8988T (cell line): ENCODE data around the gene GPR63.
"Not testable (repeated sequence)": the region's sequence is repeated elsewhere in the genome, so short reads cannot be mapped to it uniquely, and the experiment has no call there.

ENCODE experiments used
- DNase-seq: peaks from one replicate; pipeline ENCODE4 v3.0.0; 2011

GPR63 gene

DNA sequence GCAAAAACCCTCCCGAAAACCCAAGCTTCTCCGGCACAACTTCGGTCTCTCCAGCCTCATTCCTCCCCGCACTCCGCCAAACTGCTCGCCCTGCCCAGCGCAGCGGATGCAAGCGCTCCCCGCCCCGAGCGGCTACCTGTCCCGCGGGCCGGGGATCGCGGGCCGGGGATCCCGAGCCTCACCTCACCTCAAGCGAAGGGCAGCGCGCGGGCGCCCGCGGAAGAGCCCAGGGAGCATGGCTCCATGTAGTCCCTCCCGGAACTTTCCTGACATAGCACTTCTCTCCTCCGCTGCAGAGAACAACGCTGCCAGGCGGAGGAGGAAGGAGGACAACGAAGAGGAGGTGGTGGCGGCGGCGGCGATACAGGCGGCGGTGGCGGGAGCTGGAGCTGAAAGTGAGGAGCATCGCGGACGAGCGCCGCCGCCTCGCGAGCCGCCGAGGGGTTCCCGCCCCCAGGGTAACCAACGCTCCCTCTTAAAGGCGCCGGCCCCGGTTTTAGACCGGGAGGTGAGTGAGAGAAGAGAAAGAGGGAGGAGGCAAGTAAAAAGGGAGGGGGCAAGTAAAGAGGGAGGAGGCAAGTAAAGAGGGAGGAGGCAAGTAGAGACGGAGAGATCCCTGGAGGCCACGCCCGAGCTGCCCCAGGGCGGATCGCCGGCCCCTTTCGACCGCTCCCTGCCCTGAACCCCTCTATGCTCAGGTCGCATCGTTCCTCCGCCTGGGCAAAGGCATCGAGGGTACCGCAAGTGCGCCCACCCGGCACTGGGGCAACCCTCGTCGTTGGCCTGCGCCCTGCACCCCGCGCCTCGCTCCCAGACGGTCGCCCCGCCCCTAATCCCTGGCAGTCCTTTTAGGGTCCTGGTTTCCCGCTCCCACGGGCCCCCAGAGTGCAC lies at the start of gene GPR63:
GPR63 (minus strand) TSS at position 397 of the 891 bp plus-strand sequence. CDS start 37,746 bp downstream, outside the sequence.
- DNase-seq, result peak; percentile 83

DNA sequence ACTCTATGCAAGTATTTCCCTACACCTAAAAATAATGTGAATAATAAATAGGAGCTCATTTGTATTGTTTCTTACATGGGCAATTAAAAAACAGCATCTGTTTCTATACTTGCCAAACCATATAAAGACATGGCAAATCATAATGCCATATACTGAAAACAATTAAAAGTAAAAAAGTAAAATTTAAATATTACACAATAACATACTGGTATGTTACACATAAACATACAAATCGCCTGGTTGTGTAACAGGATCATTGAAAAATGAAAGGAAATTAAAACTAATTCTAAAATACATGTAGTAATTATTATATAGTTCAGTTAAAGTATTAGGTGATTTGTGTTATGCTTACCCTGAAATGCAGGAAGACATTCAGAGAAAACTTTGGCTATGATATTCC lies 49.2 kb upstream of the GPR63 start:
- DNase-seq, result no peak

DNA sequence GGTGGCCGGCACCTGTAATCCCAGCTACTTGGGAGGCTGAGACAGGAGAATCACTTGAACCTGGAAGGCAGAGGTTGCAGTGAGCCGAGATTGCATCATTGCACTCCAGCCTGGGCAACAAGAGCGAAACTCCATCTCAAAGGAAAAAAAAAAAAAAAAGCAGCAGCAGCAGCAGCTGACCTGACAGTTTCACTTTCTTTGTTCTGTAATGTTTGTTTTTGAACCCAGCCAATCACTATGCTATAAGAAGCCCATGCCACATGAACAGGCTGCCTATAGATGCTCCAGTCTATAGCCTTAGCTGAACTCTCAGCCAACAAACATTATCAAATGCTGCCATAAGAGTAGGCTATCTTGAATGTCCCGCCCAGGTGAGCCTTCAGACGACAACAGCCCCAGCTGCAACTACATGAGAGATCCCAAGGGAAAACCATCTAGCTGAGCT lies 47.9 kb upstream of the GPR63 start:
- not testable (repeated sequence) for DNase-seq

DNA sequence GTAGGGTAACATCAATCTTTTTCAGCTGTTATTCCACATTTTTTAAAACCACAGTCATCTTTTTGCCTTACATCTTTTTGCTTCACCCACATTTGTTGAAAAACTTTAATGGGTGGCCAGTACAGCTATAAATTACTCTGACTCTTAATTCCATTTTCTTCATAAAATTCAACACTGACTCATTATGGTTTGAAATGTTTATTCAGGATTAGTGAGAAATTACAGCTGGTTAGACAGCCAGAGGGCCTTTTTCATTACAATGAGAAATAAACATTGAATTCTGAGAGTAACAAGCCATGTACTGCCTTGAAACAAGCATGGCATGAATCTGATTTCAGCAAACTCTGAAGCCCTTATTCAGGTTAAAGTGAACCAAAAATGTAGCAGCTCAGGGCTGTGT lies 40.9 kb upstream of the GPR63 start:
- no peak for DNase-seq

GRCh38 chr6:96876886-96877545 lies 39.7 kb upstream of the GPR63 start:
- DNase-seq, result no peak

DNA sequence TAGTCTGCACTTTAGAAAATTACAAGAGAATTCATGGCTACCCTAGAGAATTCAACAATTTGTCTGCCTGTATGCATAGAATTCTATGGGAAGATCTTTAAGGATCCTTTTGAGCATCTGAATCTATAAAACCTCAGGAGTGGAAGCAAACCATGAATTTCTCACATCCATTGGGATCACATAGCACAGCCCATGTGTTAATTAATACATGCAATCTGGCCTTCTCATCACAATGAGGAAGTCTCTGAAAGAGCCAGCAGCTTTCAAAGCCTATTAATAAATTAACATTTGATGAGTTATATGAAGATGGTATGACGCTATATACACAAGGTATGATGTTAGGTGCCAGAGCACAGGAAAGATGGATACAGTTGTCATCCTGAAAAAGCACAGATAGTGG lies 35.7 kb upstream of the GPR63 start:
- no peak for DNase-seq

DNA sequence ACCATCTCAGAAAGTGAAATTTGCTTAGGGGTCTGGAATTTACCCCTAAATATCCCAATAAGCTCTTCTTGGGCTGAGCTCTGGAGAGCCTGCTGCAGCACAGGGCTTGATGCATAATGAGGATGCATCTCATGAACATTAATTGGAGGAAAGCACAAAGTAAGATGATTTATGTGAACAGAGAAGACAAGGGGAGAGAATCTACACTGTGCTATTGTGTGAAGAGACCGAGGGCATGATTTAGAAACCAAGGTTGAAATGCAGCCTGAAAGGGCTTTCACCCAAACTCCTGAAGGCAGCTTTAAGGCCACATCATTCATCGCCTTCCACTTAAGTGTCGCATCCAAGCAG lies 27.8 kb upstream of the GPR63 start:
- no peak for DNase-seq

DNA sequence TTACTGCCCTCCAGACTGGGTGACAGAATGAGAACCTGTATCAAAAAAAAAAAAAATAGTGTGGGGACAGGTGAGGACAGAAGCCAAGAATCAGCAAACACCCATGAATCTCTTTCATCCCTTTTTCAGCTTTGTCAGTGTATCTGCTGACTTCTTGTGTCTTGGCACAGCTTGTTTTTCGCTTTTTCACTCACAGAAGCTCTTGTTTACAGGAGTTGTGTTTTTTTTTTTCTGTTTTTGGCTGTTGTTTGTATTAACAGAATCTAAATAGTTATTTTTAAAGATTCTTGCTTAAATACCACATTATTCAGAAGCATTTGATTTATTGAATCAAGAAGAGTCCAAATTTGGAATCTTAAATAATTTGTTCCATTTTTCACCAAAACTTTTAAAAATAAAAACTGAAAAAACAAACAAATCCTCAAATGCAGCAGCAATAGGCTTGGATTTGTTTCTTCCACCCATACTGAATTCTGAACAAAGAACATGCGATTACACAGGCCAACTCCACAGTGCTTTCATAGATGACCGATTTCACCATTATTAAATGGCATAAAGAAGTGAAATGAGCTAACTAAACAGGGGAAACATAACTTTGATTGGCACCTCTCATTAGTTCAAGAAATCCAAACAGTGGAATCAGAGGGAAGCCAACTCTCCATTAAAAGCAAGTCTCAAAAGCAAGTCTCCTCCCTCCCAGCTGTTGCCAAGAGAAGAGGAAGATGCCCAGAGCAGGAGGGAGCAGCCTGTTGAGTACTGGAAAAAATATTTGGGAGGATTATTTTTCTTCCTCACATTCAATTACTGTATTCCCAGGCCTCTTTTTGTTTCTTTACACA lies 27.2 kb upstream of the GPR63 start:
- DNase-seq, result no peak

DNA sequence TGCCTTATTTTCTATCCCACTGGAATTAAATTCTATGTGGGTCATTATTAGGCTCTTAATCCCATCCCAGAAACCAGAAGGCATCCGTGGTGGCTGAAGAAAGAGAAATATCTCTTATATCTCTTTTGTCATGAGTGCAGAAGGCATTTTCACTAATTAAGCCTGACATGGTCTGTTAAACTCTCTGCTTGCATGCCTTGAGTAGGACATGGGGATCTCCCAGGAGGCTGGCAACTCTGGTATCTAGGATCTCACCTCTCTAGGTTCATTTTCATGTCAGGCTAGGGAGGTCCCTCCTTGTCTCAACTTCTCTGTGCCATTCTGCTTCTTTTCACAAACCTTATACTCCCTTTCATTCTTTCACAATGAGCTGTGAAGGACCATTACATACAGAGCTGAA lies 25.3 kb upstream of the GPR63 start:
- DNase-seq, result no peak

- DNase-seq, result no peak
Measured at GRCh38 chr6:96861588-96861987, 24.3 kb upstream of the GPR63 start.

DNA sequence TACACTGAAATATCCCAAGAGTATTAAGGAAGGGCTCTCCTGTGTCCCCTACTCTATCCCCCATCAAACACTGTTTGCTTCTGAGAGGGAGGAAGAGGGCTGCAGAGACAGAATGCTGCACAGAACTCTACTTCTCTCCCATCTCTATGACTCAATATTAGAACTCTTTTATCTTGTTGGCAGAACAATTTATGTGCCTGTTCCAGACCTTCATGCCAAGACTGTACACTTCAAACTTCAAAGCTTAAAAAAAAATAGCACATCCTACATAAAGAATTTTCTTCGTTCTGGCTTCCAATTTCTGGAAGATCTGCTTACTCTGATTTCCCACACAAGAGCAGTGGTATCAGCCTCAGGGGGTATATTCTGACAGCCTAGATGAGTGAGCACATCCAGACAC lies 19.6 kb upstream of the GPR63 start:
- DNase-seq, result no peak

DNA sequence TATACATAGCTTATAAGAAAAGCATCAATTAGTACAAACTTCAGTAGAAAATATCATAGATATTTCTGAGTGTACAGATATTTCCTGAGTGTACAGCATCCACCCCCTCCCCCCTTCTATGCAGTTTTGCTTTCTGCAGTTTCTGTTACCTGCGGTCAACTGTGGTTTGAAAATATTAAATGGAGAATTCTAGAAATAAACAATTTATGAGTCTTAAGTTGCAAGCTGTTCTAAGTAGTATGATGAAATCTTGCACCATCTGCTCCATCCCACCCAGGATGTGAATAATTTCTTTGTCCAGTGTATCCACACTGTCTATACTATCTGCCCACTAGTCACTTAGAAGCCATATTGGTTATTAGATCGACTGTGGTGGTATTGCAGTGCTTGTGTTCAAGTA lies 15.8 kb upstream of the GPR63 start:
- no peak for DNase-seq

GRCh38 chr6:96852605-96853004 lies 15.3 kb upstream of the GPR63 start:
- no peak for DNase-seq

DNA sequence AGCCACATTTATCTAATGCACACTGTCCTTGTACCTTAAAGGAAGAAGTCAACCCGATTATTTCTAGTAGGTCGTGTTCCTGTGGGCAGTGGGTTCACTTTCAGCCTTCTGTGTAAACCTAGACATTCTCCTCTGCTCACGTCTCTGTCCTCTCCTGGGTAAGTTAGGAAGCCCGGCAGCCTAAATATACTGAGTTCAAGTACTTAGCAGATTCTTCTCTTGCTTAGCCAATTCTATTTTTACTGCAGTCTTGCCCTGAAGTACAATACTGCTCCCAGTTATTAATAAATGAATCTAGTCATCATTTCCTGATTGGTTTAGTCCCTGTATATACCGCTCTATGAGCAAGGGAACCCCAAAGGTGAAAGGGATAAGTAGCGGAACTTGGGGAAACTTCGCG lies 14.6 kb upstream of the GPR63 start:
- DNase-seq, result no peak

GRCh38 chr6:96849615-96850014 lies 12.3 kb upstream of the GPR63 start:
- DNase-seq, result no peak

DNA sequence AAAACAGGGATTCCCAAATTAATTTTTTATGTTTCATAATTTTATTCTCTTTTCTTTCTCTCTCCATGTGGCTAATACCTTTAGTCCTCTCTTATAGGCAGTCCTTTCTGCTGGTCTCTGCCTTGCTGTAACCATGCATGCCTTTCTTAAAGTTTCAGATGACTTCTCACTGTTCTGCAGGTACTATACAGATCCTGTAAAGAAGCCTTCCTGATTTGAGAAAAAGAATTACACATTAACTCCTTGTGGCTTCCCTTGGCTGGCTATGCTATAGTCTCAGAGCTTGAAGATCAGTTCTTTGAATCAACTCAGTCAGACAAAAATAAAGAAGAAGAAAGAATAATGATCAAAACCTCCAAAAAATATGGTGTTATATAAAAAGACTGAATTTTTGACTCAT lies 7.3 kb upstream of the GPR63 start:
- no peak for DNase-seq

DNA sequence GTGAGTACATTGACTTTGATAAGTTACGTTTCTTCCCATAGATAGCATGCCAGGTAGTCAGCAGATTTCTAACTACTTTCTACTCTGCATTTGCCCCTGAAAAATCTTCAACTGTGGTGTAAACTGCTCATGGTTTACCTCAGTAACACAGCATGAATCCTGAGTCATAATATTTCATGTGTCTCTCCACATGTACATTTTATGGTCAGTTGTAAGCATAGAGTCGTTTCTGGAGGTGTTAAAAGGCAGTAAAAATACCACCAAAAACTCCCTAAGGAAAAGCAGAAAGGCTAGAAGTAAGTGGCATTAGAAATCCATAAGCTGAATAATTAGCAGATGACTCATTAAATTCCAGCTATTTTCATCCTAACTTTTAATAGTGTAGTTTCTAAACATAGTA lies 4.1 kb upstream of the GPR63 start:
- DNase-seq, result no peak

DNA sequence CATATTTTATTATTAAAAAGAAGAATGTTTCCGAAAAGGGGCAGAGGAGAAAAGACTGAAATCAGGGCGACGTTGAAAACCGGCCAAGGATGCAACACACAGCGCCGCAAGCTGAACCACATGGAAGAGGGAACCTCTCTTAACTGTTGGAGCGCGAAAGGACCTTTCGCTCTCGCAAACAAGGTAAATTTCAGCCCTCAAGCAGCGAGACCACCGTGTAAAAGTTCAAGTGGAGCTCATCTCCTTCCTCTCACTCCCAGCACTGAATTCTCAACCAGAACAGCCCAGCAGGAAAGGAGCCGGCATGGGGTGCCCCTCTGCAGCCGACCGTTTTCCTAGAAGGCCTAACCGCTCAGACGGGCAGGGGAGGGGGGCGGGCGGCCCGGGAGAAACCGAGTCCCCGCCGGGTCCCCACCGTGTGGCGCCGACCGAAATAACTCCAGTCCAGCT lies 621 bp downstream of the GPR63 start:
- no peak for DNase-seq

DNA sequence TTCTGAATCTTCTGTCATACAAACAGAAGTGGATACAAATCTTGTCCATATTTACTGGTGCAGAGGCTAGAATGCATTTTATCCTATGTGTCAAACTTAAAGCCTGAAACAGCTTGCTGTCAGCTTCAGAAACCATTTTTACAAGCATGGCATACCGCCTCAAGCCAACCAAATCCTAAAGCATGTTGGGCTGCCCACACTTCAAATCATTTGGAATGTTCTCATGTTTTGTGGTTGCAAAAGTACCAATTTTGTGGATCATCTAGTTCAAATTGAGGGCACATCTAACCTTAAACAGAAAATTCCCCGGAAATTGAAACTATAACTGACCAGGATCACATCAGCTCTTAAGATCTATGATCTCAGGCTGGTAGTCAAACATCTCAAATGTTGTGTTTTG lies 3.2 kb downstream of the GPR63 start:
- no peak for DNase-seq

GRCh38 chr6:96832780-96833179 lies 4.5 kb downstream of the GPR63 start:
- no peak for DNase-seq

DNA sequence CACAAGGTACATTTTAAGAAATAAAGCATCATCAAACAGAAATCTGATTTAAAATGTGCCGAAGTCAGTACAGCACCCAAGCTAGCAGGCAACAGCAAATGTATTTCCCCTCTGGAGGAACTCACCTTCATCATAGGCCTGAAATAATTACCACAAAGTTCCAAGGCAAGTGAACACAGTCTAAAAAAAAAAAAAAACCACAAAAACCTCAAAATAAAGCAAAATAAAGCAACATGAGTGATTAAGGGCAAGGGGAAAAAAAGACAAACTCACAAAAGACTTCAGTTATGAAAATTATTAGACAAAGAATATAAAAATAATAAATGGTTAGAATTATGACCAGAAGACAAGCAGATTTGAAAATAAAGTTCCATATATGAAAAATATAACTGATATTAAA lies 10.4 kb downstream of the GPR63 start:
- no peak for DNase-seq

- no peak for DNase-seq
Measured at GRCh38 chr6:96823743-96824142, 13.5 kb downstream of the GPR63 start.

GRCh38 chr6:96821034-96821433 lies 16.2 kb downstream of the GPR63 start:
- no peak for DNase-seq
